Measurements from ENCODE around the gene ARL5B. TPM values are rescaled to one million over a fixed set of nuclear protein-coding genes. Genes with fewer than 3 reads are reported as not detected.

ARL5B gene
- polyA plus RNA-seq, 1 experiment, result 2.7 TPM

DNA sequence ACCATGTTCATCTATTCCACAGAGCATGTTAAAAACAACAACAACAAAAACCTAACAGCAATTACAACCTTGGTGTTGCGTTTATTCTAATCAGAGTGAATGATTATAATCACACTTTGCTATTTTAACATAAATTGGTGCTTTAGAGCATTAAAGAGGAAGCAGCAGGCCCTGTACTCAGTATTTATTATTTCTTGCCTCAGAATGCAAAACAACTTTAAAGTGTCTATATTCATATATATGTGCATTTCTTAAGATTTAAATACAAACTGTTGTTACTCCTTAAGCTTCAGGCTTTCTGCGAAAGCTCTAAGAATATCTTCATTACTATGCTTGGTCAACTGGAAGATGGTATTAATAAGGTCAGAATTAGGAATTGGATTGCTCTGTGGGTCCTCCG lies 21.5 kb downstream of the ARL5B start:
- Histone ChIP-seq H3K27me3 (ENCODE audit: control insufficient read depth, insufficient read depth, low read length) (no peaks in the 10 kb centered on the region), H3K4me3 (ENCODE audit: low read depth, low read length) (no peak overlapping the region), H3K36me3 (ENCODE audit: control insufficient read depth, insufficient read depth, low read length) (no peaks in the 10 kb centered on the region)
- TF ChIP-seq, protein P1, sequence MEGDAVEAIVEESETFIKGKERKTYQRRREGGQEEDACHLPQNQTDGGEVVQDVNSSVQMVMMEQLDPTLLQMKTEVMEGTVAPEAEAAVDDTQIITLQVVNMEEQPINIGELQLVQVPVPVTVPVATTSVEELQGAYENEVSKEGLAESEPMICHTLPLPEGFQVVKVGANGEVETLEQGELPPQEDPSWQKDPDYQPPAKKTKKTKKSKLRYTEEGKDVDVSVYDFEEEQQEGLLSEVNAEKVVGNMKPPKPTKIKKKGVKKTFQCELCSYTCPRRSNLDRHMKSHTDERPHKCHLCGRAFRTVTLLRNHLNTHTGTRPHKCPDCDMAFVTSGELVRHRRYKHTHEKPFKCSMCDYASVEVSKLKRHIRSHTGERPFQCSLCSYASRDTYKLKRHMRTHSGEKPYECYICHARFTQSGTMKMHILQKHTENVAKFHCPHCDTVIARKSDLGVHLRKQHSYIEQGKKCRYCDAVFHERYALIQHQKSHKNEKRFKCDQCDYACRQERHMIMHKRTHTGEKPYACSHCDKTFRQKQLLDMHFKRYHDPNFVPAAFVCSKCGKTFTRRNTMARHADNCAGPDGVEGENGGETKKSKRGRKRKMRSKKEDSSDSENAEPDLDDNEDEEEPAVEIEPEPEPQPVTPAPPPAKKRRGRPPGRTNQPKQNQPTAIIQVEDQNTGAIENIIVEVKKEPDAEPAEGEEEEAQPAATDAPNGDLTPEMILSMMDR (IDR thresholded peaks at IDR 0.05; ENCODE audit: insufficient read depth, low read depth, low read length), result no peak
- ChIA-PET POLR2A (no interaction called here), CTCF (interaction anchor here (1.2 kb wide), 1 partner anchor 14 kb away, joined by 4 read pairs; no protein-coding TSS in a partner anchor)
- no peak for DNase-seq (ENCODE audit: low read depth)

DNA sequence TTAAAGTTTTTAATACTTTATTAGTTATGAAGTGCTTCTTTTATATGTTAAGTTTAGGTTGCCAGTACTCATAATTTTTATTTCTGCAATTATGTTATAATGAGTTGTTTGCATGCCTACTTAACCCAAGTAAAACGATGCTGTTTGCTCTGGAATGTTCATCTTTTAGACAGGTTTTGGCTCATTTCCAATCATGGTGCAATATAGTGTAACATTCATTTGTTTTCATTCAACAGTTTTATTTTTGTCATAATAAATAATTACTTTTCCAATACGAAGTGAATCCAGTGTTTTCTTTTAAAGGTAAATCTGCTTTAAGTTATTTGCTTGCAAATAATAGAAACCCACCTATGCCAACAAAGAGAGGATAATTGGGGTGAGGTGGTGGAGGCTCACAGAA lies 22.1 kb downstream of the ARL5B start:
- no peak for DNase-seq (ENCODE audit: low read depth)
- TF ChIP-seq, protein P1 (IDR thresholded peaks at IDR 0.05; ENCODE audit: insufficient read depth, low read depth, low read length), result no peak
- Histone ChIP-seq H3K36me3 (ENCODE audit: control insufficient read depth, insufficient read depth, low read length) (no peaks in the 10 kb centered on the region), H3K27me3 (ENCODE audit: control insufficient read depth, insufficient read depth, low read length) (no peaks in the 10 kb centered on the region), H3K4me3 (ENCODE audit: low read depth, low read length) (no peak overlapping the region)
- POLR2A ChIA-PET, result no interaction called here
- CTCF ChIA-PET, result no interaction called here

DNA sequence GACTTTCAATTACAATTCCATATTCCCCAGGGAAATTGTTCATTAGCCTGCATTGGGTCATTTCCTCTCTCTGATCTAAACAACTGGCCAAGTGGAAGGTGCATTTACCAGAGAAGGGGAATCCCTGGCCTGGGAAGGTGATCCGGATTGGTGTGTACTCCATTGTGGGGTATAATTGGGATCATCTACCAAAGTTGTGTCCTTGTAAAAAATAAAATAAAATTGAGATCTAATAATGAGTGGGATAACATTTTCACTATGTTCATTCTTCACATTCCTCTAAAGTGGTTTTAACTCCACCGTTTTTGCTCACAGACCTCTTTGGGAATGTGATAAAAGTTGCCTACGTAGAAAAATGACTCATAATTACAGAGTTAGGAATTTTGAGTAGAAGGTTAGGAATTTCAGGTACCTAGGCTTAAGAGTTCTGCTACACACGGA lies 22.8 kb downstream of the ARL5B start:
- Histone ChIP-seq H3K4me3 (ENCODE audit: low read depth, low read length) (no peak overlapping the region), H3K27me3 (ENCODE audit: control insufficient read depth, insufficient read depth, low read length) (no peaks in the 10 kb centered on the region), H3K36me3 (ENCODE audit: control insufficient read depth, insufficient read depth, low read length) (no peaks in the 10 kb centered on the region)
- TF ChIP-seq, protein P1 (IDR thresholded peaks at IDR 0.05; ENCODE audit: insufficient read depth, low read depth, low read length), result no peak
- ChIA-PET POLR2A (no interaction called here), CTCF (no interaction called here)
- no peak for DNase-seq (ENCODE audit: low read depth)

DNA sequence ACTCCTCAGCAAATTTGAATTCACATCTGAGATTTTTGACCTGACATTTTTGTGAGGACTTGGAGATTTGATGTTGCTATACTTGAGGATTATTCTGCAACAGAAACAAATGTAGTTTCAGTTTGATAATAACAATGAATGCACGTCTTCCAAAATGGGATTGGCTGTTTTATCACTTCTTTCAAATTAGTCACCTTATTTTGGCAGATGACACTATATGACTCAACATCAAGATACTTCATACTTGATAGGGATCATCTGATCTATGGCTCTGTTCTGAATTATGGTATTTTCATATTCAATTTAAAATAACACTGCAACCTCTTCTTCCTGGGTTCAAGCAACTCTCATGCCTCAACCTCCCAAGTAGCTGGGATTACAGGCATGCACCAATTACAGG lies 24.2 kb downstream of the ARL5B start:
- H3K36me3 ChIP-seq (ENCODE audit: control insufficient read depth, insufficient read depth, low read length), result no peaks in the 10 kb centered on the region
- no peak for DNase-seq (ENCODE audit: low read depth)
- CTCF ChIA-PET, result interaction anchor here (1.2 kb wide), 1 partner anchor 30 kb away, joined by 3 read pairs; no protein-coding TSS in a partner anchor
- no peak overlapping the region for H3K4me3 ChIP-seq (ENCODE audit: low read depth, low read length)
- POLR2A ChIA-PET, result no interaction called here
- no peaks in the 10 kb centered on the region for H3K27me3 ChIP-seq (ENCODE audit: control insufficient read depth, insufficient read depth, low read length)
- TF ChIP-seq, protein P1 (IDR thresholded peaks at IDR 0.05; ENCODE audit: insufficient read depth, low read depth, low read length), result no peak

DNA sequence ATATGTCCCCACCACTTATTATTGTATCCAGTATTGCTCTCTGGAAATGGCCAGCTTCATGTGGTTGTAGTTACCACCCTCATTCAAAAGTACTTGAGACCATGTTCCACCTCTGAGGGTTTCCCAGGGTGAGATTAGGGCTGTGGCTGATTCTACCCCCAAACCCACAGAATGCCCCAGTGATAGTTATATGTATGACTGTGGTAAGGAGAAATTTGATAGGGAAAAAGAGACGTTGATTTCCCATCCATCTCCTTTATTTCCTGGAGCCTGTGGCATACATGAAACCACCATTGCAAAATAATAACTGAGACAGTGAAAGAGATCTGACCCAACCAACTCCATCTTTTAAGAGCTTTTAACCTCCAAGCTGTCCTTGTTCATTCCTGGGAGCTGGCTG lies 25.2 kb downstream of the ARL5B start:
- ChIA-PET POLR2A (interaction anchor here (0.6 kb wide), 1 partner anchor 237 kb away, joined by 3 read pairs; no protein-coding TSS in a partner anchor), CTCF (interaction anchor here (1.2 kb wide), 1 partner anchor 29 kb away, joined by 3 read pairs; no protein-coding TSS in a partner anchor)
- no peak for DNase-seq (ENCODE audit: low read depth)
- Histone ChIP-seq H3K27me3 (ENCODE audit: control insufficient read depth, insufficient read depth, low read length) (no peaks in the 10 kb centered on the region), H3K4me3 (ENCODE audit: low read depth, low read length) (no peak overlapping the region), H3K36me3 (ENCODE audit: control insufficient read depth, insufficient read depth, low read length) (no peaks in the 10 kb centered on the region)
- TF ChIP-seq, protein P1 (IDR thresholded peaks at IDR 0.05; ENCODE audit: insufficient read depth, low read depth, low read length), result no peak
